SJSA1 (cell line): ENCODE measurements around the gene UBE2O. TPM values are rescaled to one million over a fixed set of nuclear protein-coding genes. Genes with fewer than 3 reads are reported as not detected.

Experiments
- DNase-seq, 2 experiments: peaks; one replicate each; pipeline ENCODE4 v3.0.0-alpha.2; 2015 to 2020; ENCODE audit warnings: low spot score in 2 of 2, low read depth in 1 of 2
- H3K27ac ChIP-seq: fragments of 250-450 bp; sonication (Bioruptor Pico); 2 replicates; pipeline ENCODE4 v1.5.1; 2020; ENCODE audit warnings: mild to moderate bottlenecking, moderate library complexity
- H3K27me3 ChIP-seq: fragments of 250-450 bp; sonication (Bioruptor Pico); replicated peaks from 2 replicates; pipeline ENCODE4 v1.5.1; 2020; ENCODE audit warnings: mild to moderate bottlenecking, moderate library complexity
- H3K36me3 ChIP-seq: fragments of 250-450 bp; sonication (Bioruptor Pico); 2 replicates; pipeline ENCODE4 v1.5.1; 2020; ENCODE audit warnings: mild to moderate bottlenecking
- H3K4me1 ChIP-seq: fragments of 250-450 bp; sonication (Bioruptor Pico); replicated peaks from 2 replicates; pipeline ENCODE4 v1.6.1; 2021; ENCODE audit warnings: mild to moderate bottlenecking
- H3K4me3 ChIP-seq: fragments of 250-450 bp; sonication (Bioruptor Pico); 2 replicates; pipeline ENCODE4 v1.5.1; 2020; ENCODE audit warnings: mild to moderate bottlenecking
- H3K9me3 ChIP-seq: fragments of 250-450 bp; sonication (Bioruptor Pico); replicated peaks from 2 replicates; pipeline ENCODE4 v1.5.1; 2020; ENCODE audit warnings: mild to moderate bottlenecking
- total RNA-seq: library from RNA; depleted of rRNA; stranded (reverse); fragments of >200 nt; shearing (Covaris generic); gene quantifications from 2 replicates; pipeline ENCODE4 v1.2.3, GENCODE V29; 2014

The UBE2O gene
- total RNA-seq, 1 experiment from 2014 or later = 29.7 TPM

DNA sequence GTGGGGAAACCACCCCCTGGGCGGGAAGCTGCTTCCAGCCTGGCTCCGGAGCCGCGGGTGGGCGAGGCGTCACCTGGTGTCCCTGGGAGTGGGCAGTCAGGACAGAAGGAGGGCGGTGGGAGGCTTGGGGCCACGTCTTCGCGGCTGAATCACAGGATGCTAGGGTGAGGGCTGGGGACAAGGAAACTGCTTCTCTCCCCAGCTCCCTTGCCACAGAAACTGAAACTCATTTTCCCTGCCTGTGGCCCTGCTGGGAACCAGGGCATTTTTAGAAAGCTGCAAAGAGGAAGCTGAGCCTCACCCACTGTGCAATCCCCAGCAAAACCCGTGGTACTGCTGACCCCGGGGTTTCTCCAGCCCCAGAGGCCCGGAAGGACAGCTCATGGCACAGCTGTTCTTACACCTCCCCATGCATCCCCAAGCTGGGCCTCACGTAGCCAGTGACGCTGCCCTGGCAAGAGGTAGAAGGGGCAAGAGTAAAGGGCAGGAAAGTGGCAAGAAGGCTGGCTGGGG, 40.1 kb upstream of the UBE2O start:
- H3K36me3 ChIP-seq = no peaks in the 10 kb centered on the region
- DNase-seq = peak in 1 of 2 experiments; percentile 39
- peak overlapping the region; percentile 13; the same call in 1 of the 2 replicates for H3K27ac ChIP-seq
- H3K27me3 ChIP-seq = no peaks in the 10 kb centered on the region
- H3K4me1 ChIP-seq = peaks cover 22% of the 10 kb centered on the region
- H3K4me3 ChIP-seq = no peak overlapping the region
- no peaks in the 10 kb centered on the region for H3K9me3 ChIP-seq

DNA sequence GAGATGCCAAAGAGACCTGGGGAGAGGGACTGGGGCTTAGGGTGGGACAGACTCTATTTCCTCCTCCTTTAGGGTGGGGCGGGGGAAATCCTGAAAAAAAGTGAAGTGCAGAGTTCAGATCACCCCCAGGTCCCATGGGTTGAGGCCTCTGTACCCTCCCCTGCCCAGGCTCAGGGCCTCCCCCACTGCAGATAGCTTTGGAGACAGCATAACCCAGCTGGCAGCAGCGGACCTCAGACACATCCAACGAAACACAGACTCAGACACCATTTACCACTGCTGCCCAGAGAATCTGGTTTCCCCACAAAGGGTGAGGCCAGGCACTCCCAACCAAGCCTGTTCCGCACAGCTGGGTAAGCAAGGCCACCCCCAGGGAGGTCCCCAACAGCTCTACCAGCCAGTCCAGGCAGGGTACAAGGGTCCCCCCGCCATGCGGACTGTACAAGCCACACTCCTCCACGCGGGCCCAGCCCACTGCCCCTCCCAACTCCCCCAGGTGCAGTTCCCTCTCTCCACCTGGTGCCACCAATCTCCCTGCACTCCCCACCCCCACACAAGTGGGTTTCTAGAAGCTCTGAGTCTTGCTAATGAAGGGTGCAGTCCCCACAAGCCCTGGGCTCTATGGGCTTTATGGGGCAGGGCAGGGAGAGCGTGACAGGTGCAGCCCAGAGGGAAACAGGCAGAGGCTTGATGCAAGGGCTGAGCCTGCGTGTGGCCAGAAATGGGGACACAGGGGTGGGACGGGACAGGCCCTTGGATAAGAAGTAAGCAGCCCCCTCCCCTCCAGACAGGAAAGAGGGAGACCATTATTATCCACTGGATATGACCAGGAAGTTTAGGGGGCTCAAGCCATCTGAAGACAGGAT, 39.4 kb upstream of the UBE2O start:
- Histone ChIP-seq H3K4me3 (no peak overlapping the region), H3K36me3 (no peaks in the 10 kb centered on the region), H3K27ac (no peak overlapping the region), H3K9me3 (no peaks in the 10 kb centered on the region), H3K27me3 (no peaks in the 10 kb centered on the region), H3K4me1 (peaks cover 15% of the 10 kb centered on the region)
- DNase-seq = no peak

- Histone ChIP-seq H3K36me3 (no peaks in the 10 kb centered on the region), H3K4me1 (peaks cover 14% of the 10 kb centered on the region), H3K27ac (no peak overlapping the region), H3K27me3 (no peaks in the 10 kb centered on the region), H3K4me3 (no peak overlapping the region), H3K9me3 (no peaks in the 10 kb centered on the region)
- no peak for DNase-seq
These were observed 38.5 kb upstream of the UBE2O start for GRCh38 chr17:76491271-76492122.

- Histone ChIP-seq H3K4me3 (no peak overlapping the region), H3K4me1 (peaks cover 14% of the 10 kb centered on the region), H3K9me3 (no peaks in the 10 kb centered on the region), H3K27ac (no peak overlapping the region), H3K36me3 (no peaks in the 10 kb centered on the region), H3K27me3 (no peaks in the 10 kb centered on the region)
- DNase-seq = no peak
These were observed 37.3 kb upstream of the UBE2O start for GRCh38 chr17:76490112-76490710.

GRCh38 chr17:76487451-76488192, 34.7 kb upstream of the UBE2O start:
- Histone ChIP-seq H3K36me3 (no peaks in the 10 kb centered on the region), H3K27me3 (no peaks in the 10 kb centered on the region), H3K4me3 (no peak overlapping the region), H3K27ac (no peak overlapping the region), H3K9me3 (no peaks in the 10 kb centered on the region), H3K4me1 (peaks cover 11% of the 10 kb centered on the region)
- no peak for DNase-seq

GRCh38 chr17:76485569-76485968, 32.6 kb upstream of the UBE2O start:
- Histone ChIP-seq H3K9me3 (no peaks in the 10 kb centered on the region), H3K27me3 (no peaks in the 10 kb centered on the region), H3K4me3 (no peak overlapping the region), H3K4me1 (peaks cover 8% of the 10 kb centered on the region), H3K36me3 (no peaks in the 10 kb centered on the region), H3K27ac (no peak overlapping the region)
- DNase-seq = no peak

GRCh38 chr17:76484228-76484725, 31.3 kb upstream of the UBE2O start:
- H3K27me3 ChIP-seq = no peaks in the 10 kb centered on the region
- H3K4me3 ChIP-seq = no peak overlapping the region
- no peaks in the 10 kb centered on the region for H3K9me3 ChIP-seq
- H3K36me3 ChIP-seq = no peaks in the 10 kb centered on the region
- no peak overlapping the region for H3K27ac ChIP-seq
- no peak for DNase-seq
- peaks cover 8% of the 10 kb centered on the region for H3K4me1 ChIP-seq

GRCh38 chr17:76481071-76481655, 28.2 kb upstream of the UBE2O start:
- H3K4me3 ChIP-seq = no peak overlapping the region
- no peaks in the 10 kb centered on the region for H3K9me3 ChIP-seq
- DNase-seq = no peak
- peaks cover 8% of the 10 kb centered on the region for H3K4me1 ChIP-seq
- H3K36me3 ChIP-seq = no peaks in the 10 kb centered on the region
- H3K27ac ChIP-seq = no peak overlapping the region
- no peaks in the 10 kb centered on the region for H3K27me3 ChIP-seq

- no peaks in the 10 kb centered on the region for H3K36me3 ChIP-seq
- H3K27ac ChIP-seq = no peak overlapping the region
- no peak for DNase-seq
- no peak overlapping the region for H3K4me3 ChIP-seq
- no peaks in the 10 kb centered on the region for H3K27me3 ChIP-seq
- no peaks in the 10 kb centered on the region for H3K9me3 ChIP-seq
- H3K4me1 ChIP-seq = peaks cover 8% of the 10 kb centered on the region
These were observed 27.7 kb upstream of the UBE2O start for GRCh38 chr17:76480632-76481031.

- no peaks in the 10 kb centered on the region for H3K27me3 ChIP-seq
- no peak overlapping the region for H3K27ac ChIP-seq
- no peak overlapping the region for H3K4me3 ChIP-seq
- no peaks in the 10 kb centered on the region for H3K36me3 ChIP-seq
- no peak for DNase-seq
- H3K4me1 ChIP-seq = peaks cover 3% of the 10 kb centered on the region
- H3K9me3 ChIP-seq = no peaks in the 10 kb centered on the region
These were observed 26.6 kb upstream of the UBE2O start for GRCh38 chr17:76479515-76480060.

GRCh38 chr17:76478730-76479514, 26.0 kb upstream of the UBE2O start:
- Histone ChIP-seq H3K9me3 (no peaks in the 10 kb centered on the region), H3K36me3 (no peaks in the 10 kb centered on the region), H3K27me3 (no peaks in the 10 kb centered on the region), H3K4me3 (no peak overlapping the region), H3K4me1 (no peaks in the 10 kb centered on the region), H3K27ac (no peak overlapping the region)
- DNase-seq = no peak

- Histone ChIP-seq H3K27ac (no peak overlapping the region), H3K4me3 (no peak overlapping the region), H3K36me3 (0 out of 2 replicates have a peak, but pooled peaks cover 6% of the 10 kb centered on the region), H3K9me3 (no peaks in the 10 kb centered on the region), H3K4me1 (no peaks in the 10 kb centered on the region), H3K27me3 (no peaks in the 10 kb centered on the region)
- DNase-seq = no peak
These were observed 25.1 kb upstream of the UBE2O start for GRCh38 chr17:76478097-76478496.
